Measurements from ENCODE around the gene NMU. TPM values are rescaled to one million over a fixed set of nuclear protein-coding genes. Genes with fewer than 3 reads are reported as not detected.
"Not testable (repeated sequence)": the region's sequence is repeated elsewhere in the genome, so short reads cannot be mapped to it uniquely, and the experiment has no call there.

The NMU gene
- total RNA-seq, 1 experiment from 2014 or later: not detected

- DNase-seq (ENCODE audit: low spot score): no peak
- in situ Hi-C loops (cut with HindIII; ENCODE audit: low sequenced_read_pairs): no loop called here
These were observed 1.5 kb downstream of the NMU start for GRCh38 chr4:55634417-55635128.

GRCh38 chr4:55633903-55634302 is 2.2 kb downstream of the NMU start:
- in situ Hi-C loops (cut with HindIII; ENCODE audit: low sequenced_read_pairs): no loop called here

GRCh38 chr4:55625835-55626234 is 10.3 kb downstream of the NMU start:
- in situ Hi-C loops (cut with HindIII; ENCODE audit: low sequenced_read_pairs): no loop called here
- DNase-seq (ENCODE audit: low spot score): no peak

More at GRCh38 chr4:55633903-55634302, 2.2 kb downstream of the NMU start:
- no peak for DNase-seq (ENCODE audit: low spot score)

GRCh38 chr4:55624063-55624462 is 12.0 kb downstream of the NMU start:
- in situ Hi-C loops (cut with HindIII; ENCODE audit: low sequenced_read_pairs): not testable (repeated sequence)

GRCh38 chr4:55618546-55619143 is 17.5 kb downstream of the NMU start:
- in situ Hi-C loops (cut with HindIII; ENCODE audit: low sequenced_read_pairs): no loop called here
- DNase-seq (ENCODE audit: low spot score): no peak

More at GRCh38 chr4:55624063-55624462, 12.0 kb downstream of the NMU start:
- DNase-seq (ENCODE audit: low spot score): not testable (repeated sequence)

GRCh38 chr4:55617587-55618197 is 18.4 kb downstream of the NMU start:
- in situ Hi-C loops (cut with HindIII; ENCODE audit: low sequenced_read_pairs): no loop called here
- no peak for DNase-seq (ENCODE audit: low spot score)

GRCh38 chr4:55615008-55615407 is 21.1 kb downstream of the NMU start:
- no peak for DNase-seq (ENCODE audit: low spot score)
- in situ Hi-C loops (cut with HindIII; ENCODE audit: low sequenced_read_pairs): no loop called here

- in situ Hi-C loops (cut with HindIII; ENCODE audit: low sequenced_read_pairs): no loop called here
- DNase-seq (ENCODE audit: low spot score): no peak
These were observed 22.5 kb downstream of the NMU start for GRCh38 chr4:55613621-55614020.

- in situ Hi-C loops (cut with HindIII; ENCODE audit: low sequenced_read_pairs): no loop called here
- no peak for DNase-seq (ENCODE audit: low spot score)
These were observed 23.8 kb downstream of the NMU start for GRCh38 chr4:55612341-55612740.

GRCh38 chr4:55611358-55612059 is 24.6 kb downstream of the NMU start:
- in situ Hi-C loops (cut with HindIII; ENCODE audit: low sequenced_read_pairs): no loop called here
- no peak for DNase-seq (ENCODE audit: low spot score)

- no peak for DNase-seq (ENCODE audit: low spot score)
- in situ Hi-C loops (cut with HindIII; ENCODE audit: low sequenced_read_pairs): no loop called here
These were observed 25.7 kb downstream of the NMU start for GRCh38 chr4:55610381-55610780.

GRCh38 chr4:55609393-55609866 is 26.7 kb downstream of the NMU start:
- in situ Hi-C loops (cut with HindIII; ENCODE audit: low sequenced_read_pairs): no loop called here
- DNase-seq (ENCODE audit: low spot score): no peak

- in situ Hi-C loops (cut with HindIII; ENCODE audit: low sequenced_read_pairs): no loop called here
These were observed 27.5 kb downstream of the NMU start for GRCh38 chr4:55608591-55608990.

GRCh38 chr4:55604996-55605395 is 31.1 kb downstream of the NMU start:
- in situ Hi-C loops (cut with HindIII; ENCODE audit: low sequenced_read_pairs): no loop called here
- DNase-seq (ENCODE audit: low spot score): no peak

More at GRCh38 chr4:55608591-55608990, 27.5 kb downstream of the NMU start:
- DNase-seq (ENCODE audit: low spot score): no peak

- DNase-seq (ENCODE audit: low spot score): no peak
- in situ Hi-C loops (cut with HindIII; ENCODE audit: low sequenced_read_pairs): no loop called here
These were observed 35.5 kb downstream of the NMU start for GRCh38 chr4:55600640-55601039.

- DNase-seq (ENCODE audit: low spot score): no peak
- in situ Hi-C loops (cut with HindIII; ENCODE audit: low sequenced_read_pairs): no loop called here
These were observed 37.5 kb downstream of the NMU start for GRCh38 chr4:55598641-55599040.

GRCh38 chr4:55592014-55592413 is 44.1 kb downstream of the NMU start, which contains the start of gene PDCL2:
TSS of gene PDCL2 (minus strand) at chr4:55592245. CDS start at chr4:55592109, 136 bp downstream.
- in situ Hi-C loops (cut with HindIII; ENCODE audit: low sequenced_read_pairs): no loop called here
- DNase-seq (ENCODE audit: low spot score): no peak

GRCh38 chr4:55588160-55588559 is 47.9 kb downstream of the NMU start:
- in situ Hi-C loops (cut with HindIII; ENCODE audit: low sequenced_read_pairs): no loop called here
- DNase-seq (ENCODE audit: low spot score): no peak

- in situ Hi-C loops (cut with HindIII; ENCODE audit: low sequenced_read_pairs); DNase-seq (ENCODE audit: low spot score): not testable (repeated sequence)
These were observed 53.3 kb downstream of the NMU start for GRCh38 chr4:55582773-55583172.
